Keratinocyte (primary cell): ENCODE measurements around the gene IL32.

ENCODE experiments used
- EZH2 ChIP-seq: IDR thresholded peaks from one replicate; pipeline ENCODE4 v1.6.1; 2012; ENCODE audit warnings: inconsistent platforms, mild to moderate bottlenecking, low read length, moderate library complexity
- TF ChIP-seq, protein P1 (sequence below), 3 experiments: IDR thresholded peaks in 1 of 3; conservative IDR thresholded peaks in 1 of 3; optimal IDR thresholded peaks in 1 of 3; 2 replicates in 2 of 3; 3 replicates in 1 of 3; pipeline versions ENCODE3 to v1.5.1; 2011; ENCODE audit warnings: low read length in 3 of 3, mild to moderate bottlenecking in 3 of 3, moderate library complexity in 2 of 3, control low read depth in 1 of 3, inconsistent platforms in 1 of 3; ENCODE audit not compliant: insufficient read depth in 2 of 3; ENCODE audit errors: extremely low read depth in 1 of 3

DNA sequence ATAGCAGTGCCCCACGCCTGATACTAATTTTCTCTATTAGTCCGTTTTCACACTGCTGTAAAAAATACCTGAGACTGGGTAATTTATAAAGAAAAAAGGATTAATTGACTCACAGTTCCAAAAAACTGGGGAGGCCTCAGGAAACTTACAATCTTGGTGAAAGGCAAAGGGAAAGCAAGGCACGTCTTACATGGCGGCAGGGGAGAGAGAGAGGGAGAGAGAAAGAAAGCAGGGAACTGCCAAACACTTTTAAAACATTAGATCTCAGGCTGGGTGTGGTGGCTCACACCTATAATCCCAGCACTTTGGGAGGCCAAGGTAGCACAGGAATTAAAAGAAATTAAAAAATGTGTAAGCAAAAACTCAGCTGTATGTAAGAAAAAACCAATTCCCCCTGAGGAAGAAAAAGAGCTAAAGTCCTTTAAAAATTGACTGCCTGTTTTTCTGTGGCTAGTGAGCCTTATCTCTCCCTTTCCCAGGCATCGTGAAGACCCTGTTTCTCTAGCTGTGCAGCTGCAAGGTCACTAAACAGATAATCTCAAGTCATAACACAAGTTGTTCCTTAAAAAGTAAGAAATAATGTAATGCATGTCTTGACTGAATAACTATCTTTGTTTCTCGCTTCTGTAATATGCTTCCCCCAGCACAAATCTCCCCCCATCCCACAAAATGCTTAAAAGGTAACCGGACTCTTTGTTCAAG, 19.7 kb downstream of the IL32 start:
- TF ChIP-seq, protein P1, sequence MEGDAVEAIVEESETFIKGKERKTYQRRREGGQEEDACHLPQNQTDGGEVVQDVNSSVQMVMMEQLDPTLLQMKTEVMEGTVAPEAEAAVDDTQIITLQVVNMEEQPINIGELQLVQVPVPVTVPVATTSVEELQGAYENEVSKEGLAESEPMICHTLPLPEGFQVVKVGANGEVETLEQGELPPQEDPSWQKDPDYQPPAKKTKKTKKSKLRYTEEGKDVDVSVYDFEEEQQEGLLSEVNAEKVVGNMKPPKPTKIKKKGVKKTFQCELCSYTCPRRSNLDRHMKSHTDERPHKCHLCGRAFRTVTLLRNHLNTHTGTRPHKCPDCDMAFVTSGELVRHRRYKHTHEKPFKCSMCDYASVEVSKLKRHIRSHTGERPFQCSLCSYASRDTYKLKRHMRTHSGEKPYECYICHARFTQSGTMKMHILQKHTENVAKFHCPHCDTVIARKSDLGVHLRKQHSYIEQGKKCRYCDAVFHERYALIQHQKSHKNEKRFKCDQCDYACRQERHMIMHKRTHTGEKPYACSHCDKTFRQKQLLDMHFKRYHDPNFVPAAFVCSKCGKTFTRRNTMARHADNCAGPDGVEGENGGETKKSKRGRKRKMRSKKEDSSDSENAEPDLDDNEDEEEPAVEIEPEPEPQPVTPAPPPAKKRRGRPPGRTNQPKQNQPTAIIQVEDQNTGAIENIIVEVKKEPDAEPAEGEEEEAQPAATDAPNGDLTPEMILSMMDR (optimal IDR thresholded peaks at IDR 0.05 in 1 of 3, IDR thresholded peaks at IDR 0.05 in 1 of 3, conservative IDR thresholded peaks at IDR 0.05 in 1 of 3; ENCODE audit: extremely low read depth in 1 of 3, insufficient read depth in 2 of 3, low read length in 3 of 3), result no peak
- no peak for TF ChIP-seq EZH2
